Activated naive CD8-positive, alpha-beta T cell treated with anti-CD3 and anti-CD28 coated beads for 36 hours (primary cell): ENCODE data around the gene SPATA6L. TPM values are rescaled to one million over a fixed set of nuclear protein-coding genes. Genes with fewer than 3 reads are reported as not detected.
A peak's percentile ranks its signal among the peaks of the same experiment; 100 is the strongest.

Experiments used
- DNase-seq: peaks from one replicate; pipeline ENCODE4 v3.0.0; 2021
- H3K27ac Mint-ChIP-seq: one replicate; pipeline ENCODE4 v1.8.0; 2022; ENCODE audit warnings: mild to moderate bottlenecking, moderate library complexity, mixed read lengths
- H3K27me3 Mint-ChIP-seq: one replicate; pipeline ENCODE4 v1.8.0; 2022; ENCODE audit warnings: mild to moderate bottlenecking, mixed read lengths
- H3K36me3 Mint-ChIP-seq: one replicate; pipeline ENCODE4 v1.8.0; 2021; ENCODE audit warnings: mild to moderate bottlenecking, mixed read lengths
- H3K4me1 Mint-ChIP-seq: one replicate; pipeline ENCODE4 v1.8.0; 2021; ENCODE audit warnings: mixed read lengths
- H3K4me3 Mint-ChIP-seq: one replicate; pipeline ENCODE4 v1.8.0; 2022; ENCODE audit warnings: mild to moderate bottlenecking, moderate library complexity, mixed read lengths
- H3K9me3 Mint-ChIP-seq: one replicate; pipeline ENCODE4 v1.8.0; 2022; ENCODE audit warnings: mixed read lengths
- total RNA-seq, 2 experiments: library from RNA; stranded (reverse); gene quantifications; one replicate each; pipeline ENCODE4 v1.2.3, GENCODE V29; 2021

Gene SPATA6L
- total RNA-seq = under 1 TPM; 0.35 to 0.44 TPM

- Mint-ChIP-seq H3K4me3 (peak within 1 kb of the TSS; percentile 77), H3K27me3 (no peaks in the 10 kb centered on the region), H3K27ac (peak within 1 kb of the TSS; percentile 28), H3K9me3 (no peaks in the 10 kb centered on the region), H3K36me3 (peaks cover 3% of the 10 kb centered on the region), H3K4me1 (peaks cover 70% of the 10 kb centered on the region)
- DNase-seq = peak; percentile 48
Measured at GRCh38 chr9:4666042-4666699, at the start of gene SPATA6L. Gene SPATA6L, minus strand, starts transcription at chr9:4666480. Its CDS starts 230 bp downstream, at chr9:4666250.

DNA sequence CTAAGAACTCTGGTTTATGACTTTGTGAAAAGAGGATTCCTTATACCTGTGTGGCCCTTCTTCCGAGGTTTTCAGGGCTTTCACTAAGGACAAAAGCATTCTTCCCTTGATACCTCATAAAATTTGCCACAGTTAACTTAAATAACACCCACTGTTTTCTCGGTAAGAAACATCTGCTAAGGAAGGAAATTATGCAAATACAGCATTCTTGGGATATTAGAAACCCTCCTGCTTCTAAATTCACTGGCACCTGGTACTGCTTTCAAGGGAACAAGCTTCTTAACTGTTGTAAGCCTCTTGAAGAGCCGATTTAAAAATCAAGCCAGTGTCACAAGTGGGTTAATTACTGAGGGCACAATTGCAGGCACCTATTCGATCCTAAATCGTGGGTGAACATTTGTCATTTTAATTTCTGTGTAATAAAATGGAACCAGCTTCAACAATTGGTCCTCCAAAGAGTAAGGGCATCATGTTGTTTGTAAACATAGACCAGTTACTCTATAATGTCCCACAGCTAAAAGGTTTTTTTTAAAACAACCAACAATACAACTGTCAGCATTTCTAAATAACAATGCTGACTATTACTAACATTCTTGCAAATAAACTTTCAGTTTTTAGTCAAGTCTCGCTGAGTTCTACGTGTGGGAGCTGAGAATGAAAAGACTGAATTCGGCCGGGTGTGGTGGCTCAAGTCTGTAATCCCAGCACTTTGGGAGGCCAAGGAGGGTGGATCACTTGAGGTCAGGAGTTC lies 48.2 kb upstream of the SPATA6L start:
- H3K36me3 Mint-ChIP-seq = peaks cover 26% of the 10 kb centered on the region
- no peak overlapping the region for H3K27ac Mint-ChIP-seq
- no peaks in the 10 kb centered on the region for H3K9me3 Mint-ChIP-seq
- no peak for DNase-seq
- peaks cover 2% of the 10 kb centered on the region for H3K4me1 Mint-ChIP-seq
- H3K27me3 Mint-ChIP-seq = no peaks in the 10 kb centered on the region
- no peak overlapping the region for H3K4me3 Mint-ChIP-seq

GRCh38 chr9:4713849-4714248 lies 47.6 kb upstream of the SPATA6L start:
- Mint-ChIP-seq H3K27me3 (no peaks in the 10 kb centered on the region), H3K9me3 (no peaks in the 10 kb centered on the region), H3K36me3 (peaks cover 29% of the 10 kb centered on the region), H3K4me3 (no peak overlapping the region), H3K4me1 (peaks cover 6% of the 10 kb centered on the region), H3K27ac (no peak overlapping the region)
- DNase-seq = no peak

- Mint-ChIP-seq H3K36me3 (peaks cover 36% of the 10 kb centered on the region), H3K27me3 (no peaks in the 10 kb centered on the region)
Measured at GRCh38 chr9:4709380-4709779, 43.1 kb upstream of the SPATA6L start.

DNA sequence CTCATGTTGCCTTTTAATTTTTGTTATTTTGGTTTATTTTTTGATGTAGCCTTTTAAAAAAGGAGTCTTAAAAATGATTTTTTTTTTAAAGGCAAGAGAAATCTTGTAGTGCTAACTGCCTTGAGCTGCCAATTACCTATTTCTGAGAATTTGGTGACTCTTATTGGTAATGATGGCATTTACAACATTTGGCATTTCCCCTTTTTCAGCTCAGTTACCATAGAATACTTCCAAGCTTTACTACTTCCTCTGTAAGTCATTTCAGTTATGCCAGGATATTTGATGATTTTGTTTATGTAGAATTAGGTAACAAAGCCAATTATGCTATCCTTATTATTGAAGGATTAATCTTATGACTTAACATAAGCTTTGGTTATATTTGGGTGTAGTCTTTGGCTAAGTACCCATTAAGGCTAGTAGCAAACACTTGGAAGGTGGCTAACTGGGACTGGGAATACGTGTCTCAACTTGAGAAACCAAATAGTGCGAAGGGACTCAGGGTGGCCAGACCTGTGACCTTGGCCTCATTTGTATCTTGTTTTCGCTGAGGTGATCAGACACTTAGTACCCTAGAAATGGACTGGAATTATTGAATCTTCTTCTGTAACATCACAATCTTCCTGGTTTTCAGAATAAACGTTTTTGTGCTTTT lies 40.8 kb upstream of the SPATA6L start:
- Mint-ChIP-seq H3K36me3 (peaks cover 32% of the 10 kb centered on the region), H3K4me3 (no peak overlapping the region), H3K27ac (peak overlapping the region; percentile 60), H3K9me3 (no peaks in the 10 kb centered on the region), H3K4me1 (peaks cover 19% of the 10 kb centered on the region), H3K27me3 (no peaks in the 10 kb centered on the region)
- no peak for DNase-seq

More at GRCh38 chr9:4709380-4709779, 43.1 kb upstream of the SPATA6L start:
- Mint-ChIP-seq H3K4me1 (peaks cover 17% of the 10 kb centered on the region), H3K9me3 (no peaks in the 10 kb centered on the region), H3K27ac (no peak overlapping the region), H3K4me3 (no peak overlapping the region)
- DNase-seq = no peak

DNA sequence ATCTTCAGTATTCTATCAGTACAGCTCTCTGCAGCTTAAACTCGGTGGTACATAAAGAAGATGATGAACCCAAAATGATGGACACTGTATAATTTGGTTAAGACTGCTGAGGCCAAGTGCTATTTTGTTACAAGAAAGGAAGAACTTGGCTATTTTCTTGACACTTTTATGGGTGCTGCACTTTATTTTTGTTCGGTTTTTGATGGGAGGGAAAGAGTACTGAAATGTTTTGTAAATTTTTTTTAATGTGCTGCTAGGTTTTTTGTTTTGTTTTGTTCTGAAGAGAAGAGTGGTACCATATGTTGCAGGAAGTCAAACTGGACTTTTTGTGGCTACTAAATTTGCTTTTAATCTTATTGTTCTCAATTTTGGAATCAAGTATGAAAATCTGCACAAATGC lies 39.7 kb upstream of the SPATA6L start:
- Mint-ChIP-seq H3K4me1 (peaks cover 21% of the 10 kb centered on the region), H3K27me3 (no peaks in the 10 kb centered on the region), H3K27ac (peak overlapping the region; percentile 52), H3K36me3 (peaks cover 36% of the 10 kb centered on the region), H3K4me3 (no peak overlapping the region), H3K9me3 (no peaks in the 10 kb centered on the region)
- DNase-seq = no peak

GRCh38 chr9:4704129-4704528 lies 37.8 kb upstream of the SPATA6L start:
- DNase-seq = no peak
- no peak overlapping the region for H3K4me3 Mint-ChIP-seq
- no peaks in the 10 kb centered on the region for H3K9me3 Mint-ChIP-seq
- H3K27me3 Mint-ChIP-seq = no peaks in the 10 kb centered on the region
- peaks cover 27% of the 10 kb centered on the region for H3K36me3 Mint-ChIP-seq
- peaks cover 17% of the 10 kb centered on the region for H3K4me1 Mint-ChIP-seq
- no peak overlapping the region for H3K27ac Mint-ChIP-seq

GRCh38 chr9:4701526-4701925 lies 35.2 kb upstream of the SPATA6L start:
- DNase-seq = no peak
- Mint-ChIP-seq H3K4me3 (no peak overlapping the region), H3K27me3 (no peaks in the 10 kb centered on the region), H3K4me1 (peaks cover 12% of the 10 kb centered on the region), H3K36me3 (peaks cover 19% of the 10 kb centered on the region), H3K27ac (no peak overlapping the region), H3K9me3 (no peaks in the 10 kb centered on the region)

GRCh38 chr9:4700932-4701331 lies 34.7 kb upstream of the SPATA6L start:
- Mint-ChIP-seq H3K4me3 (no peak overlapping the region), H3K4me1 (peaks cover 12% of the 10 kb centered on the region), H3K36me3 (peaks cover 16% of the 10 kb centered on the region), H3K9me3 (no peaks in the 10 kb centered on the region), H3K27ac (no peak overlapping the region), H3K27me3 (no peaks in the 10 kb centered on the region)
- no peak for DNase-seq

GRCh38 chr9:4700091-4700490 lies 33.8 kb upstream of the SPATA6L start:
- no peak for DNase-seq
- Mint-ChIP-seq H3K9me3 (no peaks in the 10 kb centered on the region), H3K4me1 (peaks cover 20% of the 10 kb centered on the region), H3K4me3 (no peak overlapping the region), H3K36me3 (peaks cover 15% of the 10 kb centered on the region), H3K27ac (no peak overlapping the region), H3K27me3 (no peaks in the 10 kb centered on the region)

DNA sequence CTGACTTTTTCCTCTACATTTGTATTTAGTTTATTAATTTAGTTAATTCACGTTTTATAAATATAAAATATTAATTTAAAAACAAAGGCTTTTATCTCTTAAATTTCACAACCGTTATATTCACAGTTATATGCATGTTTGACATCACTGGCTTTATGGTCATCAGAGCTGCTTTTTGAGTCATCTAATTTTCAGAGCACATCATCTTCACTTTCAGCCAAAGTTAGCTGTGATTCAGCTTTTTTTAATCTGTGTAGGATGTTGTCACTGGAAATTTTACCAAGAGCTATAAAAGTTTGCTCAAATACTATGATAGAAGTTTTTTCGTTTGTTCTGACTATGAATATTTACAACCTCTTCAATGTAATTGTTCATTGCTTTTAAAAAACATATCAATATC lies 25.5 kb upstream of the SPATA6L start:
- peaks cover 16% of the 10 kb centered on the region for H3K36me3 Mint-ChIP-seq
- DNase-seq = no peak
- H3K4me3 Mint-ChIP-seq = no peak overlapping the region
- no peaks in the 10 kb centered on the region for H3K9me3 Mint-ChIP-seq
- no peaks in the 10 kb centered on the region for H3K27me3 Mint-ChIP-seq
- H3K27ac Mint-ChIP-seq = no peak overlapping the region
- peaks cover 45% of the 10 kb centered on the region for H3K4me1 Mint-ChIP-seq

GRCh38 chr9:4690144-4690543 lies 23.9 kb upstream of the SPATA6L start:
- peaks cover 46% of the 10 kb centered on the region for H3K4me1 Mint-ChIP-seq
- H3K36me3 Mint-ChIP-seq = peaks cover 27% of the 10 kb centered on the region
- no peaks in the 10 kb centered on the region for H3K9me3 Mint-ChIP-seq
- H3K27ac Mint-ChIP-seq = peak overlapping the region; percentile 68
- H3K4me3 Mint-ChIP-seq = no peak overlapping the region
- no peak for DNase-seq
- H3K27me3 Mint-ChIP-seq = no peaks in the 10 kb centered on the region

- Mint-ChIP-seq H3K27me3 (no peaks in the 10 kb centered on the region), H3K36me3 (peaks cover 29% of the 10 kb centered on the region), H3K9me3 (no peaks in the 10 kb centered on the region), H3K27ac (peak overlapping the region; percentile 68), H3K4me1 (peaks cover 47% of the 10 kb centered on the region), H3K4me3 (no peak overlapping the region)
- DNase-seq = peak; percentile 11
Measured at GRCh38 chr9:4689687-4690104, 23.4 kb upstream of the SPATA6L start.

- no peak overlapping the region for H3K27ac Mint-ChIP-seq
- H3K36me3 Mint-ChIP-seq = peaks cover 26% of the 10 kb centered on the region
- no peaks in the 10 kb centered on the region for H3K27me3 Mint-ChIP-seq
- no peak for DNase-seq
- no peaks in the 10 kb centered on the region for H3K9me3 Mint-ChIP-seq
- no peak overlapping the region for H3K4me3 Mint-ChIP-seq
- H3K4me1 Mint-ChIP-seq = peaks cover 49% of the 10 kb centered on the region
Measured at GRCh38 chr9:4689021-4689420, 22.7 kb upstream of the SPATA6L start.

DNA sequence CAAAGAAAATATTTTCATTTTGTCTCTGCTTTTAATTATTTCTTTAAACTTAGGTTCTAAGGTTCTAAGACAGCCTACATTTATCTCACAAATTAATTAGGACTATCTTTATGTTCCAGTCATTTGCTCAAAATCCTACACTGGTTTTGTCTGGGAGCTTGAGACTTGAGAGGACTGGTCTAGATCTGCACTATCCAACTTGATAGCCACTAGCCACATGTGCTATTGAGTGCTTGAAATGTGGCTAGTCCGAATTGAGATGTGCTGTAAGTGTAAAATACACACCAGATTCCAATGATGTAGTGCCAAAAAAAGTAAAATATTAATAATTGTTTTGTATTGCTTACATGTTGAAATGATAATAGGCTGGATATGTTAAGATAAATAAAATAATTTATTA lies 20.3 kb upstream of the SPATA6L start:
- H3K4me1 Mint-ChIP-seq = peaks cover 47% of the 10 kb centered on the region
- H3K36me3 Mint-ChIP-seq = peaks cover 23% of the 10 kb centered on the region
- no peak overlapping the region for H3K4me3 Mint-ChIP-seq
- H3K27me3 Mint-ChIP-seq = no peaks in the 10 kb centered on the region
- H3K9me3 Mint-ChIP-seq = no peaks in the 10 kb centered on the region
- DNase-seq = no peak
- no peak overlapping the region for H3K27ac Mint-ChIP-seq
